Neural progenitor cell (in vitro differentiated cells): ENCODE data around the gene RPL39L. TPM values are rescaled to one million over a fixed set of nuclear protein-coding genes. Genes with fewer than 3 reads are reported as not detected.

Experiments used
- DNase-seq: peaks from one replicate; pipeline ENCODE4 v3.0.0-alpha.2; 2016; ENCODE audit warnings: low spot score
- H2AFZ ChIP-seq: fragments of 200-600 bp; sonication (generic); replicated peaks from 2 replicates; pipeline ENCODE4 v1.6.1; 2016; ENCODE audit warnings: antibody characterized with exemption
- H3F3A ChIP-seq: fragments of 200-600 bp; sonication (generic); 2 replicates; pipeline ENCODE4 v1.6.1; 2016; ENCODE audit warnings: antibody characterized with exemption, low read depth
- H3K27ac ChIP-seq: fragments of 200-600 bp; sonication (generic); 2 replicates; pipeline ENCODE4 v1.5.1; 2016; ENCODE audit warnings: mild to moderate bottlenecking
- H3K27me3 ChIP-seq: fragments of 200-600 bp; sonication (generic); 2 replicates; pipeline ENCODE4 v1.6.1; 2016; ENCODE audit warnings: mild to moderate bottlenecking, moderate library complexity
- H3K36me3 ChIP-seq: fragments of 200-600 bp; sonication (generic); 2 replicates; pipeline ENCODE4 v1.5.1; 2016
- H3K4me1 ChIP-seq: fragments of 200-600 bp; sonication (generic); 2 replicates; pipeline ENCODE4 v1.6.1; 2016; ENCODE audit warnings: mixed run types
- H3K4me2 ChIP-seq: fragments of 200-600 bp; sonication (generic); 2 replicates; pipeline ENCODE4 v1.6.1; 2016
- H3K4me3 ChIP-seq: fragments of 200-600 bp; sonication (generic); 2 replicates; pipeline ENCODE4 v1.5.1; 2016
- H3K79me2 ChIP-seq: fragments of 200-600 bp; sonication (generic); 2 replicates; pipeline ENCODE4 v1.6.1; 2016; ENCODE audit warnings: low read depth
- H3K9ac ChIP-seq: fragments of 200-600 bp; sonication (generic); 2 replicates; pipeline ENCODE4 v1.6.1; 2016
- H3K9me3 ChIP-seq: fragments of 200-600 bp; sonication (generic); 2 replicates; pipeline ENCODE4 v1.5.1; 2016; ENCODE audit warnings: low read depth
- H4K20me1 ChIP-seq: fragments of 200-600 bp; sonication (generic); 2 replicates; pipeline ENCODE4 v1.6.1; 2016; ENCODE audit warnings: low read depth
- H3K27ac Mint-ChIP-seq: 3 replicates; pipeline ENCODE4 v1.8.0; 2021; ENCODE audit warnings: mixed read lengths
- H3K27me3 Mint-ChIP-seq: 2 replicates; pipeline ENCODE4 v1.8.0; 2022; ENCODE audit warnings: low read depth, mild to moderate bottlenecking, inconsistent platforms, moderate library complexity, mixed read lengths; ENCODE audit not compliant: insufficient read depth
- H3K36me3 Mint-ChIP-seq: 3 replicates; pipeline ENCODE4 v1.8.0; 2021; ENCODE audit warnings: mixed read lengths
- H3K4me1 Mint-ChIP-seq: 3 replicates; pipeline ENCODE4 v1.8.0; 2021; ENCODE audit warnings: mixed read lengths
- H3K4me3 Mint-ChIP-seq: 3 replicates; pipeline ENCODE4 v1.8.0; 2021; ENCODE audit warnings: mild to moderate bottlenecking, moderate library complexity, mixed read lengths
- H3K9me3 Mint-ChIP-seq: 3 replicates; pipeline ENCODE4 v1.8.0; 2020; ENCODE audit warnings: mixed read lengths
- EZH2 ChIP-seq: fragments of 200-600 bp; sonication (generic); IDR thresholded peaks from 2 replicates; pipeline ENCODE4 v1.6.1; 2017; ENCODE audit warnings: antibody characterized with exemption, mild to moderate bottlenecking, moderate library complexity
- EZH2phosphoT487 ChIP-seq: fragments of 200-600 bp; sonication (generic); IDR thresholded peaks from 2 replicates; pipeline ENCODE4 v1.6.1; 2017; ENCODE audit warnings: antibody characterized with exemption
- total RNA-seq: library from RNA; depleted of rRNA; stranded (reverse); fragments of >200 nt; gene quantifications from 2 replicates; pipeline ENCODE4 v1.2.3, GENCODE V29; 2015; ENCODE audit warnings: low replicate concordance
- TF ChIP-seq, protein P1 (sequence below): fragments of 200-600 bp; sonication (generic); IDR thresholded peaks from 2 replicates; pipeline ENCODE4 v1.5.1; 2017; ENCODE audit warnings: antibody characterized with exemption, mild to moderate bottlenecking

RPL39L gene
- total RNA-seq, 1 donor from 2014 or later: 49.1 TPM

DNA sequence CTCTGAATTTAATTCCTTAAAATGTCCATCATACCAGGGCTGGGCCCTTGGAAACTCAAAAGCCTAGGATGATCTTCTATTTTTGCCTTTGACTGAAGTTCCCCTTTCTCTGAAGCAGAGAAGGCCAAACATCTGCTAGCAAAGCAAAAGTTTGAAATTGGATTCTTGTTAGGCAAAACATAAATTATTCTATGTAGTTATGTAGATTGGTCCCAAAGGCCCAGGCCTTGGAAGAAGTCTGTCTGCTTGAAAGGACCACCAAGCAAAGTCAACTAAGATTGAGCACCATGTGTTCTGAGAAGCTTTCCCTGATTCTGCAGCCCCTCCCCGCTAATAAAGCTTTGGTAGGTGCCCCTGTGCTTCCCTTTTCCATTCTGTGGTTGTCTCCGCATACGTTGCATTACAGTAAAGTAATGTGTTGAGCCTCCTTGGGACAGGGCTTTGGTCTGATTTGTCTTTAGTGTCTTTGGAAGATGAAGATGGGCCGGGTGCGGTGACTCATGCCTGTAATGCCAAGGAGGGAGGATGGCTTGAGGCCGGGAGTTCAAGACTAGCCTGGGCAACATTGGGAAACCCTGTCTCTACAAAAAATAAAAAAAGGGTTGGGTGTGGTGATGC lies 56.4 kb downstream of the RPL39L start:
- TF ChIP-seq EZH2 (no peak), EZH2phosphoT487 (no peak)
- TF ChIP-seq, protein P1, sequence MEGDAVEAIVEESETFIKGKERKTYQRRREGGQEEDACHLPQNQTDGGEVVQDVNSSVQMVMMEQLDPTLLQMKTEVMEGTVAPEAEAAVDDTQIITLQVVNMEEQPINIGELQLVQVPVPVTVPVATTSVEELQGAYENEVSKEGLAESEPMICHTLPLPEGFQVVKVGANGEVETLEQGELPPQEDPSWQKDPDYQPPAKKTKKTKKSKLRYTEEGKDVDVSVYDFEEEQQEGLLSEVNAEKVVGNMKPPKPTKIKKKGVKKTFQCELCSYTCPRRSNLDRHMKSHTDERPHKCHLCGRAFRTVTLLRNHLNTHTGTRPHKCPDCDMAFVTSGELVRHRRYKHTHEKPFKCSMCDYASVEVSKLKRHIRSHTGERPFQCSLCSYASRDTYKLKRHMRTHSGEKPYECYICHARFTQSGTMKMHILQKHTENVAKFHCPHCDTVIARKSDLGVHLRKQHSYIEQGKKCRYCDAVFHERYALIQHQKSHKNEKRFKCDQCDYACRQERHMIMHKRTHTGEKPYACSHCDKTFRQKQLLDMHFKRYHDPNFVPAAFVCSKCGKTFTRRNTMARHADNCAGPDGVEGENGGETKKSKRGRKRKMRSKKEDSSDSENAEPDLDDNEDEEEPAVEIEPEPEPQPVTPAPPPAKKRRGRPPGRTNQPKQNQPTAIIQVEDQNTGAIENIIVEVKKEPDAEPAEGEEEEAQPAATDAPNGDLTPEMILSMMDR: no peak
- no peaks in the 10 kb centered on the region for H3F3A ChIP-seq
- H3K27me3 ChIP-seq: no peaks in the 10 kb centered on the region
- H3K27me3 Mint-ChIP-seq: peaks cover 2% of the 10 kb centered on the region
- no peaks in the 10 kb centered on the region for H3K79me2 ChIP-seq
- H4K20me1 ChIP-seq: no peaks in the 10 kb centered on the region
- no peaks in the 10 kb centered on the region for H3K36me3 ChIP-seq
- H3K36me3 Mint-ChIP-seq: peaks cover 10% of the 10 kb centered on the region
- no peak overlapping the region for H2AFZ ChIP-seq
- no peak overlapping the region for H3K4me3 Mint-ChIP-seq
- no peak overlapping the region for H3K4me2 ChIP-seq
- H3K9me3 ChIP-seq: peaks cover 6% of the 10 kb centered on the region
- H3K27ac ChIP-seq: no peak overlapping the region
- H3K4me1 ChIP-seq: no peaks in the 10 kb centered on the region
- no peak overlapping the region for H3K27ac Mint-ChIP-seq
- no peak for DNase-seq
- H3K9me3 Mint-ChIP-seq: peaks cover 12% of the 10 kb centered on the region
- no peak overlapping the region for H3K4me3 ChIP-seq
- H3K9ac ChIP-seq: no peak overlapping the region
- H3K4me1 Mint-ChIP-seq: no peaks in the 10 kb centered on the region

DNA sequence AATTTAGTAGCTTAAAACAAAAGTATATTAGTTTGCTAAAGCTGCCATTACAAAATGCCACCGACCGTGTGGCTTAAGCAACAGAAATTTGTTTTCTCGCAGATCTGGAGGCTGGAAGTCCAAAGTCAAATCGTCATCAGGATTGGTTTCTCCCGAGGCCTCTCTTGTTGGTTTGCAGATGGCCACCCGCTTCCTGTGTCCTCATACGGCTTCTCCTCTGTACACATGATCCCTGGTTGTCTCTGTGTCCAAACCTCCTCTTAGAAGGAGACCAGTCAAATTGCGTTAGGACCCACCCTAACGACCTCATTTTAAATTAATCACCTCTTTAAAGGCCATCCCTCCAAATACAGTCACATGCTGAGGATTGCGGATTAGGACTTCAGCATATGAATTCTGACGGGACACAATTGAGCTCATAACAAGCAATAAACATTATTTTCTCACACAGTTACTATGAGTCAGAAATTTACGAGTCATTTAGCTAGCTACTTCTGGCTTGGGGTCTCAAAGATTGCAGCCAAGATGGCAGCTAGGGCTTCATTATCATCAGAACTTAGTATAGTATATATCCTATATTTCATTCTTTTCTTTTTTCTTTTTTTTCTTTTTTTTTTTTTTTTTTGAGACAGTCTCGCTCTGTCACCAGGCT lies 58.4 kb downstream of the RPL39L start:
- Histone ChIP-seq H3K4me2 (no peak overlapping the region), H3K27me3 (no peaks in the 10 kb centered on the region), H3F3A (no peaks in the 10 kb centered on the region), H3K9me3 (no peaks in the 10 kb centered on the region), H3K4me1 (no peaks in the 10 kb centered on the region), H3K4me3 (no peak overlapping the region), H2AFZ (no peak overlapping the region), H3K79me2 (no peaks in the 10 kb centered on the region), H3K9ac (no peak overlapping the region), H3K36me3 (no peaks in the 10 kb centered on the region), H3K27ac (no peak overlapping the region), H4K20me1 (no peaks in the 10 kb centered on the region)
- no peaks in the 10 kb centered on the region for H3K4me1 Mint-ChIP-seq
- TF ChIP-seq, protein P1: no peak
- TF ChIP-seq EZH2phosphoT487 (no peak), EZH2 (no peak)
- DNase-seq: no peak
- peaks cover 2% of the 10 kb centered on the region for H3K9me3 Mint-ChIP-seq
- no peak overlapping the region for H3K27ac Mint-ChIP-seq
- H3K4me3 Mint-ChIP-seq: no peak overlapping the region
- peaks cover 2% of the 10 kb centered on the region for H3K27me3 Mint-ChIP-seq
- H3K36me3 Mint-ChIP-seq: peaks cover 21% of the 10 kb centered on the region

DNA sequence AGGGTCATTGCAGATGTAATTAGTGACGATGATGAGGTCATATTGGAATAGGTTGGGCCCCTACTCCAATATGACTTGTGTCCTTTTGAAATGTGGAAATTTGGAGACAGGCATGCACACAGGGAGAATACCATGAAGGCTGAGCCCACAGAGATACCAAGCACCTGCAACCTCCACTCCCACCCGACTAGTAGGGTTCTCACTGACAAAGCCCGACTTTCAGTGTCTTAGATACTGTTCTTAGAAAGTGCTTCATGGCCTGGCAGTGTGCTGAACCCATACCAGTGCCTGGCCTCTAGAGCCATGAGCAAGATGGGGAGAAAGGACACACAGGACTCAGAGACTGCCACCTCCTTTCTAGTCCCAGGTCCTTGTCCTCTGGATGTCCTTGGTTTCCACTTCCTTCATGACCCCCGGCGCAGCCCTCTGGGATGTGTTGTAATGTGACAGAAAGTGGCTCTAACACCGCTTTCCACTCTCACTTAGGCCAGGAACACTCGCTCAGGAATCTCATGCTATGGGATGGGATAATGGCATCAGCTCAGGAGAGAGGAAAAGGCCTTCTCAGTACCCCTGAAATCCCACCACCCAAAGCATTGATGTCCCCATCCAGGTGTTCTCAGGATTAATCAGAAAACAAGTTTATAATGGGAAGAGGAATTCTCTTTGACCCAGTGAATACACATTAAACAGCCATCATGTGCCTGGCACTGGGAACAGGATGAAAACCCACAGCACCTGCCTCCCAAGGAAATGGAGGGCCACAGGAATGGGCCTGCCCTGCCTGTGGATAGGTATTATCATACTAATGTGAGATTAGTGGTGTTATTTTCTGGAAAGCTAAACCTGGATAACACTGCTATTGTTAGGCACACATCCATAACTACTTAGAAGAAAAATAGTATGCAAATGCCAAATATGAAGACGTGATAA lies 59.9 kb downstream of the RPL39L start:
- Histone ChIP-seq H3K27ac (no peak overlapping the region), H3K4me3 (no peak overlapping the region), H3K4me1 (no peaks in the 10 kb centered on the region), H3K9me3 (no peaks in the 10 kb centered on the region), H3K4me2 (no peak overlapping the region), H3K36me3 (no peaks in the 10 kb centered on the region), H2AFZ (no peak overlapping the region), H3K27me3 (no peaks in the 10 kb centered on the region), H3F3A (no peaks in the 10 kb centered on the region), H3K79me2 (no peaks in the 10 kb centered on the region), H4K20me1 (no peaks in the 10 kb centered on the region), H3K9ac (no peak overlapping the region)
- no peak for TF ChIP-seq EZH2phosphoT487
- TF ChIP-seq, protein P1: no peak
- no peak for TF ChIP-seq EZH2
- peaks cover 2% of the 10 kb centered on the region for H3K27me3 Mint-ChIP-seq
- DNase-seq: no peak
- H3K4me3 Mint-ChIP-seq: no peak overlapping the region
- no peaks in the 10 kb centered on the region for H3K4me1 Mint-ChIP-seq
- H3K27ac Mint-ChIP-seq: no peak overlapping the region
- H3K36me3 Mint-ChIP-seq: peaks cover 23% of the 10 kb centered on the region
- no peaks in the 10 kb centered on the region for H3K9me3 Mint-ChIP-seq
